IgD-negative memory B cell (primary cell): Measurements from ENCODE around the gene RIMBP3B. TPM values are rescaled to one million over a fixed set of nuclear protein-coding genes. Genes with fewer than 3 reads are reported as not detected.

Experiments
- polyA plus RNA-seq: library from polyadenylated mRNA; unstranded; fragments of 300-500 nt; fragmentation: Illumina TruSeq; gene quantifications from one replicate; pipeline ENCODE4 v1.2.3, GENCODE V29; 2021

Gene RIMBP3B
- polyA plus RNA-seq, 1 donor from 2014 or later, result 0.16 TPM

Other genes starting within 250 kb of the RIMBP3B start
- gene HIC2, start 33.6 kb downstream of the RIMBP3B start, polyA plus RNA-seq, result 0.34 TPM
- gene TMEM191C, start 83.6 kb downstream of the RIMBP3B start, polyA plus RNA-seq, result 1.3 TPM
- 0.29 TPM for gene RIMBP3C, start 167.7 kb downstream of the RIMBP3B start, polyA plus RNA-seq
- gene UBE2L3, start 184.0 kb downstream of the RIMBP3B start, polyA plus RNA-seq, result 106 TPM
- 94.2 TPM for gene YDJC, start 246.3 kb downstream of the RIMBP3B start, polyA plus RNA-seq
- 0.11 TPM for gene CCDC116, start 249.0 kb downstream of the RIMBP3B start, polyA plus RNA-seq